Ovary (tissue), 9 donors: Measurements from ENCODE around the gene ZNF148. TPM values are rescaled to one million over a fixed set of nuclear protein-coding genes. Genes with fewer than 3 reads are reported as not detected.

Experiments
- DNase-seq, 5 donors: peaks; one replicate each; pipeline ENCODE4 v3.0.0-alpha.2; 2019 to 2020
- H3K27ac ChIP-seq, 2 donors: fragments of 200-600 bp; one replicate each; pipeline versions ENCODE4 v1.5.1 to v1.8.0; 2019 to 2022
- H3K27me3 ChIP-seq: fragments of 200-600 bp; one replicate; pipeline ENCODE4 v1.8.0; 2022
- H3K36me3 ChIP-seq: fragments of 200-600 bp; sonication (generic); one replicate; pipeline ENCODE4 v1.5.1; 2019
- H3K4me1 ChIP-seq: one replicate; pipeline ENCODE4 v1.8.1; 2013; ENCODE audit warnings: mild to moderate bottlenecking, moderate library complexity; ENCODE audit not compliant: insufficient read depth
- H3K4me3 ChIP-seq: fragments of 200-600 bp; sonication (generic); one replicate; pipeline ENCODE4 v1.5.1; 2017
- H3K9me3 ChIP-seq, 2 donors: fragments of 200-600 bp in 1 of 2; sonication (generic) in 1 of 2; one replicate each; pipeline versions ENCODE4 v1.5.1 to v1.8.1; 2013 to 2019; ENCODE audit warnings: mild to moderate bottlenecking in 1 of 2, moderate library complexity in 1 of 2
- EP300 ChIP-seq: sonication (generic); formaldehyde crosslinking; IDR thresholded peaks from one replicate; pipeline ENCODE4 v1.6.1; 2017; ENCODE audit warnings: antibody characterized with exemption
- POLR2A ChIP-seq: fragments of 450-650 bp; IDR thresholded peaks from one replicate; pipeline ENCODE4 v1.6.1; 2017; ENCODE audit warnings: antibody characterized with exemption, mild to moderate bottlenecking, moderate library complexity
- WGBS, 3 donors: extraction: QIAGEN DNeasy Blood & Tissue Kit in 1 of 3; methylation state at CpG; one replicate each; pipeline versions ENCODE4 v1.1.5 to v1.1.7; 2013 to 2017; 5-methylcytosine and 5-hydroxymethylcytosine counted together
- intact Hi-C, 4 donors: fragments of 100-400 bp; cut with DNase I; formaldehyde crosslinking; loops; one replicate each; pipeline versions ENCODE4 v1.11.0 to v1.15.1; 2022 to 2023
- polyA plus RNA-seq, 2 donors: library from polyadenylated mRNA; stranded (reverse); fragments of 200-250 nt in 1 of 2; fragments of 350-450 nt in 1 of 2; fragmentation: Illumina TruSeq in 1 of 2; extraction: RNeasy Lipid Tissue Mini Kit (QIAGEN cat#74804) in 1 of 2; gene quantifications; one replicate each; pipeline ENCODE4 v1.2.3, GENCODE V29; 2013 to 2014
- total RNA-seq, 7 donors: library from RNA; depleted of rRNA in 2 of 7; stranded (reverse); fragments of >200 nt in 2 of 7; fragmentation: NEBNext Ultra II Directional in 3 of 7; extraction: Animal tissue kit (Norgen Biotek cat#: 25700) in 3 of 7; gene quantifications; one replicate each; pipeline versions ENCODE4 v1.1.0 to v1.2.4, GENCODE V29; 2016 to 2023
- TF ChIP-seq, protein P1 (sequence below), 3 donors: fragments of 450-650 bp in 2 of 3; fragments of 200-600 bp in 1 of 3; IDR thresholded peaks; one replicate each; pipeline versions ENCODE4 v1.5.1 to v1.8.0; 2016 to 2022; ENCODE audit warnings: antibody characterized with exemption in 3 of 3, mild to moderate bottlenecking in 1 of 3
- donor health status: DM: no; HTN: no; CAD: no; lungs with moderate emphysema.
- donor health status: DM: no; HTN: no; CAD: no.
- donor health status: Bipolar disorder and iron deficiency.
- donor health status: DM: yes; HTN: yes; CAD: no.
- donor health status: DM: no; HTN: no; CAD: no.
- donor health status: DM: yes; HTN: yes; CAD: no.

Gene ZNF148
- total and polyA plus RNA-seq, 9 donors = 9.1 to 98.8 (median 66.8) TPM

DNA sequence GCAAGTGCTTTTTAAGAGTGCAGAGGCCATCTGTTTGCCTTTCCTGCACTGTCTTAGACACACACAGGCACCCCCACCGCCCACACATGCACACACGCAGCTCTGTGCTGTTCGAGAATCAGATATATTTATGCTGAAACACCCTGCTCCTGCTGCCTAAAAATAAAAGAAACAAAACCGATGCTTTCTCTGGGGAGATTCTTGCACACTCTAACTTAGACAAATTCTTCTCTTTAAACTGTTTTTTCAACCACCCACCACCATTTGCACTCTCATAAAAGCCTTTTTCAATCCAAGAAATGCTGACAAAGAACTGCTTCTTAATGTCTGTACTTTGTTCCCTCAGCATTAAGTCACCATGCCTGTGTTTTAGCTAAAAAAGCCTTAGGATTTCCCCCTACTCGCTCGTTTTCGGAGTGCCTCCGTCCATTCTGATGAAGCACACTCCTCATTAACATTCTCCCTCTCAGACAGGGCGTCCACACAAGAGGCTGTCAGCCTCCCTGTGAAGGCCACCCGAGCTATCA lies 188.8 kb downstream of the ZNF148 start:
- Histone ChIP-seq H3K4me3 (no peak overlapping the region), H3K9me3 (no peaks in the 10 kb centered on the region), H3K27me3 (no peaks in the 10 kb centered on the region), H3K36me3 (no peaks in the 10 kb centered on the region), H3K4me1 (peaks cover 1% of the 10 kb centered on the region), H3K27ac (no peak overlapping the region)
- intact Hi-C loops = no loop called here
- TF ChIP-seq EP300 (no peak), POLR2A (no peak)
- TF ChIP-seq, protein P1, sequence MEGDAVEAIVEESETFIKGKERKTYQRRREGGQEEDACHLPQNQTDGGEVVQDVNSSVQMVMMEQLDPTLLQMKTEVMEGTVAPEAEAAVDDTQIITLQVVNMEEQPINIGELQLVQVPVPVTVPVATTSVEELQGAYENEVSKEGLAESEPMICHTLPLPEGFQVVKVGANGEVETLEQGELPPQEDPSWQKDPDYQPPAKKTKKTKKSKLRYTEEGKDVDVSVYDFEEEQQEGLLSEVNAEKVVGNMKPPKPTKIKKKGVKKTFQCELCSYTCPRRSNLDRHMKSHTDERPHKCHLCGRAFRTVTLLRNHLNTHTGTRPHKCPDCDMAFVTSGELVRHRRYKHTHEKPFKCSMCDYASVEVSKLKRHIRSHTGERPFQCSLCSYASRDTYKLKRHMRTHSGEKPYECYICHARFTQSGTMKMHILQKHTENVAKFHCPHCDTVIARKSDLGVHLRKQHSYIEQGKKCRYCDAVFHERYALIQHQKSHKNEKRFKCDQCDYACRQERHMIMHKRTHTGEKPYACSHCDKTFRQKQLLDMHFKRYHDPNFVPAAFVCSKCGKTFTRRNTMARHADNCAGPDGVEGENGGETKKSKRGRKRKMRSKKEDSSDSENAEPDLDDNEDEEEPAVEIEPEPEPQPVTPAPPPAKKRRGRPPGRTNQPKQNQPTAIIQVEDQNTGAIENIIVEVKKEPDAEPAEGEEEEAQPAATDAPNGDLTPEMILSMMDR (IDR thresholded peaks at IDR 0.05) = no peak
- peak in 4 of 5 donors; percentile 32 to 69 (median 38) for DNase-seq
- WGBS, 3 donors = 16 to 20% (median 20%) methylated on average over 10 of the region's 10 CpGs

DNA sequence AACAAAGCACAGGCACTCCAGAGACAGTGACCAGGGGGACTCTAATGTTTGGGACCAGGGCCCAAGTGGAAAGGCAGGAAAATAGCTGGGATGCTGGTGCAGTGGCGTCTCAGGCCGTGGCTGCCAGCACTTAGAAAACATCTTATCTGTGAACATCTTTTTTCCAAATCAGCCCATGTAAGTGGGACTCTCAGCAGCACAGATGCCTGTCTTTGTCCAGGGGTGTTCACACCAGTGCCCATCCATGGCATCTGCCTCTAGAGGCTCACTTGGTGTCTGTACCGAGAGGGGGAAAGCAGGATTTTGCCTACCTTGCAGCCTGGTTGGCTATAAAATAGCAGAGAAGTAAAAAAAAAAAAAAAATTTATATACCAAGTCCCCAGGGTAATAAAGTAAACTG lies 189.3 kb downstream of the ZNF148 start:
- H3K27me3 ChIP-seq = no peaks in the 10 kb centered on the region
- H3K27ac ChIP-seq = no peak overlapping the region
- H3K4me3 ChIP-seq = no peak overlapping the region
- intact Hi-C loops = no loop called here
- peaks cover 1% of the 10 kb centered on the region for H3K4me1 ChIP-seq
- WGBS, 3 donors = 62 to 70% (median 67%) methylated on average over 3 of the region's 3 CpGs
- no peak for DNase-seq
- TF ChIP-seq, protein P1 (IDR thresholded peaks at IDR 0.05) = no peak
- TF ChIP-seq EP300 (no peak), POLR2A (no peak)
- no peaks in the 10 kb centered on the region for H3K36me3 ChIP-seq
- H3K9me3 ChIP-seq = no peaks in the 10 kb centered on the region

DNA sequence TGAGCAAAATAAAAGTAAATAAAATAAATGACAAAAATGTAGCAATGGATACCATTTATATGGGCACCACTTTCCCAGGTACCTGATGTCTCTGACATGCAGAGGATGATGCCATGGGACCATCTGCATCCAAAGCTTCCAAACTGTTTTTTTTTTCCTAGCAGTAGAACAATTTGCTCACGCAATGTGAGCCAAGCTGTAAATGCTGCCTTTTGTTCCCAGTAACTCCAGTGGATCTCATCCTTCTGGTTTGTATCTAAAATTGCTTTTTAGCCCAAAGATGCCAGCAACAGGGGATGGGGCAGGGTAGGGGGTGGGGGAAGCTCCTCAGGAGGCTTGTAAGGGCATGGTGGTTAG lies 195.3 kb downstream of the ZNF148 start:
- Histone ChIP-seq H3K4me1 (no peaks in the 10 kb centered on the region), H3K4me3 (no peak overlapping the region), H3K27me3 (no peaks in the 10 kb centered on the region), H3K36me3 (no peaks in the 10 kb centered on the region), H3K9me3 (no peaks in the 10 kb centered on the region), H3K27ac (no peak overlapping the region)
- TF ChIP-seq EP300 (no peak), POLR2A (no peak)
- TF ChIP-seq, protein P1 (IDR thresholded peaks at IDR 0.05) = no peak
- intact Hi-C loops = no loop called here
- DNase-seq = no peak
- WGBS, 3 donors = 88 to 93% (median 91%) methylated on average over 1 of the region's 1 CpG

DNA sequence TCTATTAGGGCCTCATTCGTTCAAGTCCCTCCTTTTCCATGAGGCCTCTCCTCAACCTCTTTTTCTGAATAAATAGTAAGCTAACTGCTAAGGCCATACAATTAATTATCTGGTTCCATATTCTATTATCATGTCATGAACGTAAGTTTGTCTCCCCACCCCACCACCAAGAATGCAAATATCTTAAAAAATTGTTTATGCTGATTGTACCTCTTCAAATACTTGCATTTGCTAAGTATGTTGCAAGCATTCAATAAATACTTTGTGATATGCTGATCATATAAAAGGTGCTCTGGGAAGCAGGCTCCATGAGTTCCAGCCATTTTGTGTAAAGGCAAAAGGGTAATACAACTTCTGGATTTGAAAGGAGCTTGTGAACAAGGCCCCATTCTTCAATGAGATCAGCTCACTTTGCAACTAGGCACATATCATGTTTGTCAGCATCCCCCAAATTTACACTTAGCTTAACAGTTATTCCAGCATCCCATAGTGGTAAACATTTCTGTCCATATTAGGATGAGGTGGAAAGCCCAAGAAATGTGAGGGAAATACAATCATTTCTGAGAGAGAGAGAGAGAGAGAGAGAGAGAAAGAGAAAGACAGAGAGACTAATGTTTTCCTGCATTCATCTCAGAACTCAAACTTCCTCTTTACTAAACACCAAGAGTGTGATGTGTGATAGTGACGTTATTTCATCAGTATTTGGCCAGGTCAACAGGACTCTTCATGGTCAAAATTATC lies 195.8 kb downstream of the ZNF148 start:
- Histone ChIP-seq H3K4me3 (no peak overlapping the region), H3K27ac (no peak overlapping the region), H3K4me1 (no peaks in the 10 kb centered on the region), H3K36me3 (no peaks in the 10 kb centered on the region), H3K9me3 (no peaks in the 10 kb centered on the region), H3K27me3 (no peaks in the 10 kb centered on the region)
- DNase-seq = no peak
- intact Hi-C loops = no loop called here
- TF ChIP-seq, protein P1 (IDR thresholded peaks at IDR 0.05) = no peak
- TF ChIP-seq POLR2A = no peak
- TF ChIP-seq EP300 = no peak
- WGBS, 3 donors = 69 to 79% (median 75%) methylated on average over 3 of the region's 3 CpGs
